Spleen (tissue), 11 donors: ENCODE results near the gene RDX. TPM values are rescaled to one million over a fixed set of nuclear protein-coding genes. Genes with fewer than 3 reads are reported as not detected.

ENCODE experiments used
- DNase-seq: peaks from one replicate; pipeline ENCODE4 v3.0.0-alpha.2; 2020
- H3K27ac ChIP-seq, 8 donors: fragments of 200-600 bp; sonication (generic) in 7 of 8; 1 replicate in 4 of 8; 2 replicates in 4 of 8; pipeline versions ENCODE4 v1.5.0 to v1.8.0; 2016 to 2021; ENCODE audit warnings: inconsistent platforms in 4 of 8, mild to moderate bottlenecking in 4 of 8, moderate library complexity in 1 of 8
- H3K27me3 ChIP-seq, 7 donors: fragments of 200-600 bp; sonication (generic) in 6 of 7; replicated peaks in 1 of 7; 1 replicate in 4 of 7; 2 replicates in 3 of 7; pipeline versions ENCODE4 v1.5.0 to v1.8.0; 2016 to 2021; ENCODE audit warnings: inconsistent platforms in 3 of 7, mild to moderate bottlenecking in 1 of 7
- H3K36me3 ChIP-seq, 6 donors: fragments of 200-600 bp; sonication (generic) in 5 of 6; 1 replicate in 4 of 6; 2 replicates in 2 of 6; pipeline versions ENCODE4 v1.5.0 to v1.8.0; 2016 to 2021; ENCODE audit warnings: inconsistent platforms in 2 of 6
- H3K4me1 ChIP-seq, 6 donors: fragments of 200-600 bp; sonication (generic) in 5 of 6; 1 replicate in 3 of 6; 2 replicates in 3 of 6; pipeline versions ENCODE4 v1.5.0 to v1.8.0; 2016 to 2021; ENCODE audit warnings: inconsistent platforms in 3 of 6
- H3K4me3 ChIP-seq, 8 donors: fragments of 200-600 bp; sonication (generic) in 7 of 8; 1 replicate in 4 of 8; 2 replicates in 4 of 8; pipeline versions ENCODE4 v1.5.0 to v1.8.0; 2016 to 2021; ENCODE audit warnings: inconsistent platforms in 4 of 8, mild to moderate bottlenecking in 4 of 8, moderate library complexity in 2 of 8
- H3K9me3 ChIP-seq, 8 donors: fragments of 200-600 bp; sonication (generic) in 7 of 8; 1 replicate in 4 of 8; 2 replicates in 4 of 8; pipeline versions ENCODE4 v1.5.0 to v1.8.0; 2016 to 2021; ENCODE audit warnings: inconsistent platforms in 4 of 8
- CTCF ChIP-seq, 11 experiments: fragments of 200-600 bp in 7 of 11; fragments of 450-650 bp in 4 of 11; sonication (generic) in 4 of 11; IDR thresholded peaks in 8 of 11; conservative IDR thresholded peaks in 3 of 11; 1 replicate in 7 of 11; 2 replicates in 4 of 11; pipeline versions ENCODE4 v1.4.0 to v1.8.0; 2016 to 2021; ENCODE audit warnings: antibody characterized with exemption in 11 of 11, inconsistent platforms in 4 of 11, mild to moderate bottlenecking in 1 of 11
- POLR2A ChIP-seq, 3 donors: fragments of 450-650 bp; IDR thresholded peaks; one replicate each; pipeline ENCODE4 v1.5.1; 2017; ENCODE audit warnings: antibody characterized with exemption in 3 of 3, mild to moderate bottlenecking in 1 of 3
- POLR2AphosphoS5 ChIP-seq, 3 donors: sonication (generic); formaldehyde crosslinking; IDR thresholded peaks; one replicate each; pipeline ENCODE4 v1.5.1; 2017; ENCODE audit warnings: antibody characterized with exemption in 3 of 3
- WGBS, 5 donors: extraction: QIAGEN DNeasy Blood & Tissue Kit in 3 of 5; methylation state at CpG; one replicate each; pipeline versions ENCODE4 v1.1.5 to v1.1.7; 2013 to 2018; 5-methylcytosine and 5-hydroxymethylcytosine counted together
- intact Hi-C: fragments of 100-400 bp; cut with DNase I; formaldehyde crosslinking; loops from one replicate; pipeline ENCODE4 v1.15.0; 2023; ENCODE audit warnings: low total_unique reads
- polyA plus RNA-seq, 3 donors: library from polyadenylated mRNA; stranded (reverse); fragments of 200-250 nt; gene quantifications; one replicate each; pipeline ENCODE4 v1.2.1, GENCODE V29; 2013
- total RNA-seq, 7 donors: library from RNA; depleted of rRNA in 3 of 7; stranded (reverse); fragments of >200 nt in 3 of 7; fragmentation: NEBNext Ultra II Directional in 4 of 7; extraction: Animal tissue kit (Norgen Biotek cat#: 25700) in 4 of 7; gene quantifications; one replicate each; pipeline versions ENCODE4 v1.1.0 to v1.2.1, GENCODE V29; 2016 to 2021
- donor health status: healthy with polysubstance abuse.
- donor health status: DM: no; HTN: no; CAD: no; lungs with moderate emphysema.
- donor health status: DM: no; HTN: no; CAD: no.
- donor health status: Bipolar disorder and iron deficiency.
- donor health status: healthy.
- donor health status: DM: no; HTN: no; CAD: no.
- donor health status: DM: yes; HTN: yes; CAD: no.

Gene RDX
- total and polyA plus RNA-seq, 10 donors, result 11.7 to 138 (median 90.9) TPM

- Histone ChIP-seq H3K9me3 (no peaks in the 10 kb centered on the region), H3K27ac (no peak overlapping the region), H3K4me1 (no peaks in the 10 kb centered on the region), H3K4me3 (no peak overlapping the region), H3K27me3 (no peaks in the 10 kb centered on the region), H3K36me3 (no peaks in the 10 kb centered on the region)
- TF ChIP-seq CTCF (IDR thresholded peaks at IDR 0.05 in 8 of 11, conservative IDR thresholded peaks at IDR 0.05 in 3 of 11) (no peak), POLR2A (IDR thresholded peaks at IDR 0.05) (no peak), POLR2AphosphoS5 (IDR thresholded peaks at IDR 0.05) (no peak)
- no peak for DNase-seq
- intact Hi-C loops, result no loop called here
Observed at GRCh38 chr11:110141812-110142211, 154.6 kb downstream of the RDX start.

- no peaks in the 10 kb centered on the region for H3K27me3 ChIP-seq
- H3K27ac ChIP-seq, result no peak overlapping the region
- H3K4me3 ChIP-seq, result no peak overlapping the region
- H3K9me3 ChIP-seq, result no peaks in the 10 kb centered on the region
- TF ChIP-seq CTCF (IDR thresholded peaks at IDR 0.05 in 8 of 11, conservative IDR thresholded peaks at IDR 0.05 in 3 of 11) (no peak), POLR2AphosphoS5 (IDR thresholded peaks at IDR 0.05) (no peak), POLR2A (IDR thresholded peaks at IDR 0.05) (no peak)
- no peak for DNase-seq
- H3K4me1 ChIP-seq, result no peaks in the 10 kb centered on the region
- 83 to 92% (median 91%) methylated on average over 6 of the region's 6 CpGs for WGBS, 5 donors
- intact Hi-C loops, result no loop called here
- H3K36me3 ChIP-seq, result no peaks in the 10 kb centered on the region
Observed at GRCh38 chr11:110134110-110134509, 162.3 kb downstream of the RDX start.

- Histone ChIP-seq H3K9me3 (no peaks in the 10 kb centered on the region), H3K27me3 (no peaks in the 10 kb centered on the region), H3K4me3 (no peak overlapping the region), H3K36me3 (no peaks in the 10 kb centered on the region), H3K4me1 (peaks cover 0 to under 1% (median 0%) of the 10 kb centered on the region in 6 donors), H3K27ac (no peak overlapping the region)
- intact Hi-C loops, result no loop called here
- no peak for DNase-seq
- 82 to 89% (median 86%) methylated on average over 2 of the region's 2 CpGs for WGBS, 5 donors
- TF ChIP-seq CTCF (IDR thresholded peaks at IDR 0.05 in 8 of 11, conservative IDR thresholded peaks at IDR 0.05 in 3 of 11), result no peak
- no peak for TF ChIP-seq POLR2A (IDR thresholded peaks at IDR 0.05)
- no peak for TF ChIP-seq POLR2AphosphoS5 (IDR thresholded peaks at IDR 0.05)
Observed at GRCh38 chr11:110133160-110133559, 163.3 kb downstream of the RDX start.

GRCh38 chr11:110131386-110132123 is 164.9 kb downstream of the RDX start:
- TF ChIP-seq POLR2A (IDR thresholded peaks at IDR 0.05), result no peak
- TF ChIP-seq CTCF (IDR thresholded peaks at IDR 0.05 in 8 of 11, conservative IDR thresholded peaks at IDR 0.05 in 3 of 11), result no peak
- no peak for TF ChIP-seq POLR2AphosphoS5 (IDR thresholded peaks at IDR 0.05)
- Histone ChIP-seq H3K27ac (no peak overlapping the region), H3K4me1 (peaks cover 0 to 2% (median 0%) of the 10 kb centered on the region in 6 donors), H3K36me3 (no peaks in the 10 kb centered on the region), H3K4me3 (no peak overlapping the region), H3K27me3 (no peaks in the 10 kb centered on the region), H3K9me3 (no peaks in the 10 kb centered on the region)
- WGBS, 5 donors, result 79 to 91% (median 90%) methylated on average over 6 of the region's 6 CpGs
- intact Hi-C loops, result no loop called here
- DNase-seq, result no peak
